Stimulated activated naive CD8-positive, alpha-beta T cell treated with anti-CD3 and anti-CD28 coated beads, Interleukin-15, Interleukin-2, amounts not matched to agents 100 U/mL and 50 U/mL, for 24 hours (primary cell): ENCODE data around the gene CPSF6.
"Not testable (repeated sequence)": the region's sequence is repeated elsewhere in the genome, so short reads cannot be mapped to it uniquely, and the experiment has no call there.

Experiments
- ATAC-seq: fragments of 150-1000 bp; cut with Tn5 transposase; one replicate; pipeline ENCODE4 v1.10.0; 2021
- DNase-seq: peaks from one replicate; pipeline ENCODE4 v3.0.0; 2021

Gene CPSF6, protein sequence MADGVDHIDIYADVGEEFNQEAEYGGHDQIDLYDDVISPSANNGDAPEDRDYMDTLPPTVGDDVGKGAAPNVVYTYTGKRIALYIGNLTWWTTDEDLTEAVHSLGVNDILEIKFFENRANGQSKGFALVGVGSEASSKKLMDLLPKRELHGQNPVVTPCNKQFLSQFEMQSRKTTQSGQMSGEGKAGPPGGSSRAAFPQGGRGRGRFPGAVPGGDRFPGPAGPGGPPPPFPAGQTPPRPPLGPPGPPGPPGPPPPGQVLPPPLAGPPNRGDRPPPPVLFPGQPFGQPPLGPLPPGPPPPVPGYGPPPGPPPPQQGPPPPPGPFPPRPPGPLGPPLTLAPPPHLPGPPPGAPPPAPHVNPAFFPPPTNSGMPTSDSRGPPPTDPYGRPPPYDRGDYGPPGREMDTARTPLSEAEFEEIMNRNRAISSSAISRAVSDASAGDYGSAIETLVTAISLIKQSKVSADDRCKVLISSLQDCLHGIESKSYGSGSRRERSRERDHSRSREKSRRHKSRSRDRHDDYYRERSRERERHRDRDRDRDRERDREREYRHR

DNA sequence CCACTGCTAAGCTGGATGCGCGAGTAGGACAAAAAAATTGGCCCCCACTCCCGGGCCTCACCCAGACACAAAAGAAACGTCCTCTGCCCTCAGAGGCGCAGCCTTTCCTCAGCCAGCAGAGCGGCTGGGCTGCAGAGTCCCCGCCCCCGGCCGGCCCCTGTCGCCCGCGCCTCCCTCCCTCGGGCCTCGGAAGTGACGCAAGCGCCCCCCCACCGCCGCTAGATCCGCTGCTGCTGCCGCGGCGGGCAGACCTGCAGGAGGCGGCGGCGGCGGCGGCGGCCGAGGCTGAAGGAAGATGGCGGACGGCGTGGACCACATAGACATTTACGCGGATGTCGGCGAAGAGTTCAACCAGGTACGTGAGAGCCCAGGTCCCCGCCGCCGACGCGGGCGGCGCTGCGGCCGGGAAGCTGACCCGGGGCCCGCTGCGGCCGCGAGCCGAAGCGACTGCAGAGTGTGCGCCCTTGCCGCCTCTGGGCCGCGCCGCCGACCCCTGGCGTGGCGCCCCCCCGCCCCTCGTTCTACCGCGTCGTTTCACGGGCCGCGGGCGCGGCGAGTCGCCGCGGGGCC, at the start of gene CPSF6:
Gene CPSF6 (plus strand): TSS at position 218 of the 570 bp plus-strand sequence. CDS start 78 bp downstream, at position 296.
- ATAC-seq (peak; percentile 95), DNase-seq (peak; percentile 98)

DNA sequence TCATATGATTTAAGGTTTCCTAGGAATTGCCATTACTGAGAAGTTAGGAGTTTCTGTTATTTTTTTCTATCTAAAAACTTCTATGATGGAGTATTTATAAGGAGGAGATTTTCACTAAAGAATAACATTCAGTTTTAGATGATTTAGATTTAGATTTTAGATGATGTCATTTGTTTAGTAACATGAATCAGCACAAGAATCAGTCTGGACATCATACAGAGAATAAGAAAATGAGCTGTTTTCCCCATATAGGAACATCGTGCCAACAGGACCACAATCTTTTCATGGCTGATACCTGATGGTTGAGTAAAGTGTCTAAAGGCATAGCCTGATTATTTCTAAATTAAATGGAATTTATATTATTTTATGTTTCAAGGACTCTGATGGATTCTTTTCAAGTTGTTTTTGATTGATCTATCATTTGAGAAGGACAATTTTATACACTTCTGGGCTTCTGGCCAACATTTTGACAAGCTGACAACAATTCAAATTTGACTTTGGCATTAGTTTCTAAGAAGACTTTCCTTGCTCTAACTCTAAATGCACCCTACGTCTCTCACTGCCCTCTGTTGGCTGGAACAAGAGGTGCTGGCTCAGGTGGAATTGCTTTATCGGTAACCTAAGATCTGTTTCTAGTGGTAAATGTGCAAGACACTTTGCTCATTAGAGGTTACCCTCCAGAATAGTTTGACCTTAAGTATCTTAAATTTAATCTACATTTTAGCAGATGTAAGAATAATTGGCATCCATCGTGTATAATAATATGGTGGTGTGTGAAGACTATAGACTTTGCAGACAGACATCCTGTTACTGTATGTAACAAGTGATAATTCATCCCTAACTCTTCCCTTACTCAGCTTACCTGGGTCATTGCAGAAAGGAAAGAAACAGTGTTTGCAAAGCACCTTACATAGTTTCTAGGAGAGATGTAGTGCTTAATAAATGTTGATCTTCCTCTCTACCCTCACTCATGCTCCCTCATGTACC, 42.8 kb upstream of the CPSF6 start:
- ATAC-seq (no peak), DNase-seq (no peak)

DNA sequence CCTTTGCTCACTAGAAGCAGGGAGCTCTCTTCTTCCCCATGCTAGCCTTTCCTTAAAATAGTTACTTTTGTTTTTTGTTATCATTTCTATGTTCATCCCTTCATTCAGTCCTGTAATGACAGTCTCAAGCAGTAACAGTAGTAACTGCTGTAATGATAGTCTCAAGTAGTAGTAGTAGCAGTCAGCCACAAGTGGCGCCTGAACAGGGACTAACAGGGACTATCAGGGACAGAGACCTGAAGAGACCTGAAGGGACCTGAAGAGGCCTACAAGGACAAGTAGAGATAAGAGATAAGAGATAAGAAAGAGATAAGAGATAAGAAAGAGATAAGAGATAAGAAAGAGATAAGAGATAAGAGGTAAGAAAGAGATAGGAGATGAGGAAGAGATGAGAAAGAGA, 39.4 kb upstream of the CPSF6 start:
- ATAC-seq, DNase-seq: not testable (repeated sequence)

DNA sequence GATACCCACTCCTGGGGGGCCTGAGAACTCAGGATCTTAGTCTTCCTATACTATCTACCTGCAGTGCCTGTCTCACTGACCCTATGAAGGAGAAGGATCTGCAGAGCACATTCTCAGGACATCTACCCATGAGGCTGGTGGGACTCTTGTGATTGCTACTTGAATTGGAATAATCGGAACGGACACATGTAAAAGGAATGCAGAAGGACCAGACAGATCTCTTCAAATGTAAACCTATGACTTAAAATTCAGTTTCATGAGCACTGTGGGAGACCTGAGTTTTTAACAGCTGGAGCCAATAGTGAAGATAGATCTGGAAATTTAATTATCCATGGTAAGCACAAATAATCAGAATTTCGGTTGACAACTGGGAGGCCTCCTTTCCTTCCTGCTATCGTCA, 35.2 kb upstream of the CPSF6 start:
- ATAC-seq (no peak), DNase-seq (no peak)

DNA sequence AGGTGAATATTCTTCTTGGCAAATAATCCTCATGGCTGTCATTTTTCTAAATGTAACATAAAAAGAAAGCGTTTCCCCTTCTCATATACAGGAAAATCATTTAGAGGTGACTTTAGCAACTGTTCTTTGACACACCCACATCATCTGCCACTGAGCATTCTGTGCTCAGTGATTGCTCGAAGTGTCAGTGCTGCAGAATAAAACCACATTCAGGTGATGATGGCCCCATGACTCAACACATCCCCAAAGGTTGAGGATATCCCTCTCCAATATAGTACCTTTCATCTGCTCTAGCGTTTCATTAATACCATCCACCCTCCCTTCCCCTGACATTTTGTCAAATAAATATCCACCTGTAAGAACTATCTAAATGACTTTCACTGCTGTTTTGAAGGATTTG, 28.7 kb upstream of the CPSF6 start:
- no peak for DNase-seq
- ATAC-seq, result no peak

DNA sequence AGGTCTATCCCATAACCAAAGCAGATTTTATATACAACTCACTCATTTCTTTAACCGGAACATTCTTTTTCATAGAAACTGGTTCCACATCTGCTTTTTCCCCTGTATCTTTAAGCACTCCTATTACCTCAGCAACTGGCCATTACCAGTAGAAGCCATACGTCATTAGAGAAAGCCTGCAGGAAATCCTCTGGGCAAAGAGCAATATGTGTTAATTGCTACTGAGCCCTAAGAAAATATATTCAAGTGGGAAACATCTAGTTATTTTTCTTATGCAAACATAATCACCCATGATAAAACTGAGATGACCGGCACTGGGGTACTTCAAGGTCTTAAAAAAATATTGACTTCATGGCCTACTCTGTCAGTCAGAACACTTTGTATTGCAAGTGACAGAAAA, 28.2 kb upstream of the CPSF6 start:
- no peak for DNase-seq
- ATAC-seq, result no peak

DNA sequence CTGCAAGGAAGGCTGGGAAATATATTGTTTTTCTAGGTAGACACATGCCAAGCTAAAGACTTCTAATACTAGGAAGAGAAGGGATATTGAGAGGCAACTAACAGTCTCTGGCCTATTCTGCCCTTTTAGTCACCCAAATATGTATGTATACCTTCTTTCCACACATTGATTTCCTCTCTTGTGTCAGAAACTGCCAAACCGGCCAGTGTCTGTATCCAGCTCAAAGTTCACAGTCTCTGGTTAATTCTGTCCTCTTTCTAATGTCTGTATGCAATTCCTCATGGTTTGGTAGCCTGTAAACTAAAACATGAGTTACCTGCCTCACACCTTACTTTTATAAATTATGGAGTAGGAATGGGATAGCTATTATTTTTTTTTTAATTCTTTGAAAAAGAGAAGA, 25.2 kb upstream of the CPSF6 start:
- no peak for ATAC-seq
- no peak for DNase-seq

DNA sequence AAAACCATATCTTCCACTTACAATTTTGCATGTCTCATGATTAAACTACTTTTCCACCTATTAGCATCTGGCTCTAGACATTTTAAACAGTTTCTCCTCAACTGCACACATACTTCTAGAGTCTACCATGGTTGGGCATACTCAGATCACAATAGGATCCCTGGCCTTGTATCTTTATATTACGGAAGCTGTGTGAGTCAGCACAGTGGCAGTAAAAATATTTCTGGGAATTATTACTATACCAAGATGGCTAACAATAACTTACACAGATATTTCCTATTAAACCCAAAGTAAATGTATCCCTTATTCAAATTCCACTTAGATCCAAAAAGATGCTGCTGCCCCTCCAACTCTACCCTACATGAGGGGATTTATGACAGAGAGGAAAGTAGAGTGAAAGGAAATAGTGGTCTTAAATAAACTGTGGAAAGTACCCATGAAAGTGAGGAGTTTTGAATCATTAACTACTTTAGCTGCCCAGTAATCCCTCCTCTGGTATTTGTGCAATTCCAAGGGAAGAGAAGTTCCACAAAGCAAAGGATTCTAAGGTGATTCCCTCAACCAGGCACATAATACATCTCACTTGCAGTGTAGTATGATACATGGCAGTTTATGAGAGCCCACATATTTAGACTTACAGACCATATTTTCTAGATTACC, 14.0 kb upstream of the CPSF6 start:
- no peak for DNase-seq
- no peak for ATAC-seq

DNA sequence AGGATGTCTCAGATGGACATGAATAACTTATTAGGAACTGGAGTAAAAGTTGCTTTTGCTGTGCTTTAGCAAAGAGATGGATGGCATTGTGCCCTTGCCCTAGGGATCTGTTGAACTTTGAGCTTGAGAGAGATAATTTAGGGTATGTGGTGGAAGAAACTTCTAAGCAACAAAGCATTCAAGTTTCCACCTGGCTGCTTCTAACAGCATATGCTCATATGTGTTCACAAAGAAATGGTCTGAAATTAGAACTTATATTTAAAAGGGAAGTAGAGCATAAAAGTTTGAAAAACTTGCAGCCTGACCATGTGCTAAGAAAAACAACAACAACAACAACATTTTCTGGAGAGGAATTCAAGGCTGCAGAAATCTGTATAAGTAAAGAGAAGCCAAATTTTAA, 7.9 kb upstream of the CPSF6 start:
- ATAC-seq, result no peak
- DNase-seq, result no peak

DNA sequence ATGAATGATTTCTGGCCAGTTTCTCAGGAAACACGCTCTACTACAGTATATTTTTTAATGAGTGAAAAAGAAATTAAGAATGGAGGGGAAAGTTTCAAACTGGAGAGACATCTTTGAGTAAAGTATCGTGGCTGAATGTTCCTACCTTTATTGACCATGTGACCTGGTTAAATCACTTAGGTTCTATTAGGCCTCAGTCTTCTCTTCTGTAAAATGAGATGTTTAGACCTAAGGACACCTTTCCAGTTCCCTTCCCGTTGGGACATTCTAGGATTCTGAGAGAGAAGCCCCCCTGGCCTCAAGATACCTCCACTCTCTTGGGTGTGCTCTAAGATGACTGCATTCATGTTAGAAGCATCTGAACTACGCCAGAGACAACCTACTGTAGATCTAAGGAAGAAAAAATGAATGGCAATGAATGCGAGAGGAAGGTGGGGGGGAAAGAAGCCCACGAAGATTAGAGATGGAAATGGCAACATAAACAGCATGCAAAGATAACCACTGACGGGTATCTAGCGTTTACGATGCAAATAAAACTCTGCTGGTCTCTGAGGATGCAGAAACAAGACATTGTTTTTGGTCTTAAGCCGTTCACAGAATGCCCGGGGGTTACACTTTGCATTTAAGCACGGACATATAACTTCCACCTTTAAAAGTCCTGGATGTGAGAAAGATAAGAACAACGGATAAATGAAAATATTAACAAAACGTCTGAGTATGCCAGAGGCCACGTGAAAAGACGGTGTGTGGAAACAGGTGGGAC, 599 bp upstream of the CPSF6 start:
- no peak for DNase-seq
- no peak for ATAC-seq

DNA sequence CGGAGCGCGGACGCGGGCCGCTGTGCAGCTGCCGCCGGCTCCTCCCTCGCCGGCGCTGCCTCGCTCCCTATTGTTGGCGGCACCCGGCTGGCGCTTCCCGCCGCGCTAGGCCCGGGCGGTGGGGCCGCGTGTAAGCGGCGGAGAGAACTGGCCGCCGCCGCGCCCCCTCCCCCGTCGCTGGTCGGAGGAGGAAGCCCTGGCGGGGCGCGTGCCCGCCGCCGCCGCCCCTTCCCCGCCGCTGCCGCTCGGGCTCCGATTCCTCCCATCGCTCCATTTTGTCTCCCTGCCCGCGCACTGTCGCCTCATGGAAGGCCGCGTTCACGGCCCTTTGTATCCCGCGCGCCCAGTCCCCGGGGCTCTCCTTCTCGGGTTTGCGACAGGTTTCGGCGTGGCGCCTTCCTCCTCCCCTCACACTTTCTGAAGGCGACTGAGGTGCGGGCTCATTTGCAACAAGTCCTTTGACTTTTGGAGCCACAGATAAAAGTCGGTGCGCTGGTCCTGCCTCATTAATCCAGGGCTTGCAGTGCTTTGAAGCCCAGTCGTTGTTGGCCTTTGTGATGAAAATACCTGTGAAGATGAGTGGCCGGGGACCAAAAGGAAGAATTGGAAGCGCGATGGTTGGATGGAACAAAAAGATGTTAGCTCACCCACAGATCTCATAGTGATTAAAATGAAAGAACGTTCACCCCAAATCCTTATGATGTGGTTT, 707 bp downstream of the CPSF6 start:
- peak; percentile 57 for DNase-seq
- ATAC-seq, result peak; percentile 38

DNA sequence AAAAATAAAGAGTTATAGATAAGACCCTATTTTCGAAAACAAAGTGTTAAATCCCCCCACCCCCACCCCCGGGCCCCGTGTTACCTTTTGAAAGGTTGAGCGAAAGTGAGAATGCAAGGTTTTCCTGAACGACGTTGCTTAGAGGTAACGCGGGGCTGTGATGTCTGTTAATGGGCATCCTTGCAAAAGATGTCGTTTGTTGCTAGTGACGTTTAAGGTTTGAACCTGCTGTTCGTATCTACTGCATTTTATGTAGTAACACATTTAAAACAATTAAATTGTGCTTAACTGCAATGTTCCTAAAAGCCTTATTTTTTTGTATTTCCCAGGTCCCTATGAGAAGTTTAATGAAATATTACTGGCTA, 1.2 kb downstream of the CPSF6 start:
- peak; percentile 24 for DNase-seq

DNA sequence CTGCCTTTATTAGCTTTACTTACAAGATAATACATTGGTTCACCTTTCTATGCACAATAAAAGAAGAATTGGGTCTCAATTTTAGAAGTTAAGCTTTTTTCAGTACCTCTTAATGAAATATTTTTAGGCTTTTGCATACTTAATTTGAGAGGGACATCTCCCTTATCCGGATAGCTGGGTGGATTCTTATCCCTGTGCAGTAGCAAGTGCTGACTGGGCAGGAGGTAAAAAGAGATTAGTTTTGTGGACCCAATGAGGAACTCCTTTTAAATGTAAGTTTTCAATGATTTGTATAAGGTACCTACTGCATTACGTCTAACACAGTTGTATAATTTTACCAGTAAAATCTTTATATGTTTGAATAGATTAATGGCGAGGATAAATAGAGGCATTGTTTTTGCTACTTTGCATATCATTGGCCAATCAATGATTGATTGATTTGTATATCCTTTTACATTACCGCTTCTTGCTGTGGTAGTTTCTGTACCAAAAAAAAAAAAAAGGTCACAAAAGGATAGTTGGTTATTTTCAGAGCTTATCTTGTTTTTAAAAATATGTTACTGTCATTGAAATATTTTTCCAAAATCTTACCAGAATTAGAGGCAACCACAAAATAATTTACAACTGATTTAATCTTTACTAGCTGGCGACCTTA, 2.2 kb downstream of the CPSF6 start:
- ATAC-seq, result no peak
- DNase-seq, result no peak

More for the DNA sequence above, 1.2 kb downstream of the CPSF6 start:
- peak; percentile 26 for ATAC-seq

DNA sequence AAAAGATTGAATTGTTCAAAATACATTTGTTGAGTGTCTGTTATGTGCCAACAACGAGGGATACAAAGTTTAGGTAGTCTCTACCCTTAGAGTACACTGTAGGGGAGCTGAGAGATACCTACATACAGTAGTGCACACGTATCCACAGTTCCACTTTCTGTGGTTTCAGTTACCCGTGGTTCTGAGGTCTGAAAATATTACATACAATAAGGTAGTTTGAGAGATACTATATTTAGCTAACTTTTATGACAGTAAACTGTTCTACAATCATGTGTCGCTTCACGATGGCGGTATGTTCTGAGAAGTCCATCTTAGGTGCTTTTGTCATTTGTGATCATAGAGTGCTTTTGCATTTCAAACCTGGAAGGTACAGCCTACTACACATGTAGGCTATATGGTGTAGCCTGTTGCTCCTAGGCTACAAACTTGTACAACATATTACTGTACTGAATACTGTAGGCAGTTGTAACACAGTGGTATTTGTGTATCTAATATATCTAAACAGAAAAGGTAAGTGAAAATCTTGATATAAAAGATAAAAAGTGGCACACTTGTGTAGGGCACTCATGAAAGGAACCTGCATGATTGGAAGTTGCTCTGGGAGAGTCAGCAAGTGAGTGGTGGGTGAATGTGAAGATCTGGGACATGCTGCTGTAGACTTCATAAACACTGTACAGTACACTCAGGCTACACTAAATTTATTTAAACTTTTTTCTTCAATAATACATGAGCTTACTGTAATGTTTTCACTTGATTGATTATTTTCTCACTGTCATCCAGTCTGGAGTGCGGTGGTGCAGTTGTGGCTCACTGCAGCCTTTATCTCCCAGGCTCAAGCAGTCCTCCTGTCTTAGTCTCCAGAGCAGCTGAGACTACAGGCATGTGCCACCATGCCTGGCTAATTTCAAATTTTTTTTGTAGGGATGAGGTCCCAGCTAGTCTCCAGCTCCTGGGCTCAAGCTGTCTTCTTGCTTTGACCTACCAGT, 4.0 kb downstream of the CPSF6 start:
- ATAC-seq, result no peak

DNA sequence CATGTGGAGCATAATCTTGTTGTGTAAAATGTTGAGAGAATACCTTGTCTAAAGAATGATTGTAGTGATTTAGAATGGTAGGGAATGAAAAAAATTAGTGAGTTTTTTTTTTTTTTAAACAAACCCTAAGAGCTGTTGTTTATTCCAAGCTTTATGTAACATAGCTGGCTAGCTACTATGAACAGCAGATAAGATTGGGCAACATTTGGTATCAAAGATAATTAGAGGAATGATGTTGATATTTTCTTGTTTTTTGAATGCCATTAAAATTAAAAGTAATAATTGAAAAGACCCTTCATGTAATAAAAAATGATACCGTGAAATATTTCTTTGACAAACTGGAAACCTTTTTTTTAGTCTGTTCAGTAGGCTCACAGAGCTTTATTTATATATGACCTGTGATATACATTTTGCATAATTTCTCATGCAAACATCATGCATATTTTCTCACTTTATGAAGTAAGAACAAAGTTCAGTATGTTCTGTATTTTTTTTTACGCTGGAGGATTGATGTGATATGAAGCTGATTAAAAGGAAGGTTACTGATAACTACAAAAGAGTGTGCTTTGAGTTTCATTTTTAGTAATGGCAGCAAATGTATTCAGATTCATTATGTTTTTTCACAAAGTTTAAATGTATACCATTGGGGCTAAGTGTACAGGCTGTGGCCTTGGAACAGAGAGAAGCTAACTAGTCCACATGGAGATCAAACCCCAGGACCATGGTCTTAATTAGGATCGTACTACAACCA, 8.1 kb downstream of the CPSF6 start:
- ATAC-seq, result no peak

More for the DNA sequence above, 4.0 kb downstream of the CPSF6 start:
- DNase-seq, result no peak

DNA sequence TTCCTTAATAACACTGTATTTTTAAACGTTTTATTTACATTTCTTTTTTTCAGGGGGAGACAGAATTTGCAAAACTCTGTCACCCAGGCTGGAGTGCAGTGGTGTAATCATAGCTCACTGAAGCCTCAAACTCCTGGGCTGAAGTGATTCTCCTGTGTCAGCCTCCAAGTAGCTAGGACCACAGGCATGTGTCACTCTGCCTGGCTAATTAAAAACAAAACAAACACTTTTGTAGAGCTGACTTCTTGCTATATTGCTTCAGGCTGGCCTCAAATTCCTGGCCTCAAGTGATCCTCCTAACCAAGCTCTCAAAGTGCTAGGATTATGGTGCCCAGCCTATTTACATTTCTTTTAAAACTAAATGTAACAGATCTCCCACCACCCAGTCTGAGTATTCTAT, 12.7 kb downstream of the CPSF6 start:
- no peak for DNase-seq

More for the DNA sequence above, 8.1 kb downstream of the CPSF6 start:
- DNase-seq, result no peak

DNA sequence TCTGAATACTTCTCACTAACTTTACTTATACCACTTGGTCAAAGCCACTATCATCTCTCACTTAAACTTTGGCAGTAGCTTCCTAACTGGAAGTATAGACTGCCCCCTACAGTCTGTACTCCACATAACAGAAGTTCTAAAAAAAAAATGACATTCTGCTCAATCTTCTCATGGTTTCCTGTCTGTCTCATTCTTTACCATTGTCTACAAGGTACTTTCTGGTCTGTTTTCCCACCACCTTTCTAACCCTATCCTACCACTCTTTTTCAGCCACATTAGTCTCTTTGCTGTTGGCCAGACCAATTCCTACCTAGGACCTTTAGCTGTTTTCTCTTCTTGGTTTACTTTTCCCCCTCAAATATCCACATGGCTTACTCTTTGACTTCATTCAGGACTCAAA, 14.7 kb downstream of the CPSF6 start:
- peak; percentile 75 for ATAC-seq
- no peak for DNase-seq

More for the DNA sequence above, 12.7 kb downstream of the CPSF6 start:
- no peak for ATAC-seq

DNA sequence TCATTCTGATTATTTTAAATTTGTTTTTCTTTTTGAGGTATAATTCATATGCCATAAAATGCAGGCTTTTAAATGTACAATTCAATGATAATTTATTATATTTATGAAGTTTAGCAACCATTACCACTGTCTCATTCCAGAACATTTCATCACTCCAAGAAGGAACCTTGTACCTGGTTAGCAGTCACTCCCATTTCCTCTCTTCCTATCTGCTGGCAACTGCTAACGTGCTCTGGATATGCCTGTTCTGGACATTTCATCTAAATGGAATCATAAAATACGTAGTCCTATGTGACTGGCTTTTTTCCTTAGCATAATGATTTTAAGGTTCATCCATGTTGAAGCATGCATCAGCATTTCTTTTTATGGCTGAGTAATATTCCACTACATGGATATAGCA, 15.5 kb downstream of the CPSF6 start:
- ATAC-seq (no peak), DNase-seq (no peak)
